Measurements from ENCODE around the gene PCDHGA1. TPM values are rescaled to one million over a fixed set of nuclear protein-coding genes. Genes with fewer than 3 reads are reported as not detected.

The PCDHGA1 gene
- total RNA-seq, 1 experiment from 2014 or later, result 7.1 TPM

DNA sequence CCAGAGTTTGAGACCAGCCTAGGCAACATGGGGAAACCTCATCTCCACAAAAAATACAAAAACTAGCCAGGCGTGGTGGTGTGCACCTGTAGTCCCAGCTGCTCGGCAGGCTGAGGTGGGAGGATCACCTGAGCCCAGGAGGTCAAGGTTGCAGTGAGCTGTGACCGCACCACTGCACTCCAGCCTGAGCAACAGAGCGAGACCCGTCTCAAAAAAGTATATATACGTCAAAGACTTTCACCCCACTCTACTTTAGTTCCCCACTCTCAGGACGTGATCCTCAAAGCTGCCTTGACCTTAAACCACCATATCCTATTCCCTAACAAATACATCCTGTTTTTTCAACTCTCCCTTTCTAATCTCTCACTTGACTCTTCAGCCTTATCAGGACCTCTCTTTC, 199.6 kb downstream of the PCDHGA1 start:
- DNase-seq (ENCODE audit: low read depth), result no peak

GRCh38 chr5:141532726-141533125, 202.4 kb downstream of the PCDHGA1 start:
- DNase-seq (ENCODE audit: low read depth), result no peak

DNA sequence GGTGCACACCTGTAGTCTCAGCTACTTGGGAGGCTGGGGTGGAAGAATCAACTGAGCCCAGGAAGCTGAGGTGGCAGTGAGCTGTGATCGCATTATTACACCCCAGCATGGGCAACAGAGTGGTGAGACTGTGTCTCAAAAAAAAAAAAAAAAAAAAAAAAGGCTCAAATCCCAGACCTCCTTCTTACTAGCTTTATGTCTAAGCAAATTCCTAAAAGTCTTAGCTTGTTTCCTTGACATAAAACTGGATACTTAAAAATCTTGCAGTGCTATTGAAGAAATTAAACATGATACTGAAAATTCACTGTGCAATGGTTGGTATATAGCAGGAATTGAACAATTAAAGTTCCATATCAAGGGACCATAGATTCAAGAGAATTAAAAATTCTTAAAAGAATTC, 203.6 kb downstream of the PCDHGA1 start:
- no peak for DNase-seq (ENCODE audit: low read depth)

- DNase-seq (ENCODE audit: low read depth), result no peak
Observed at GRCh38 chr5:141534492-141535213, 204.3 kb downstream of the PCDHGA1 start.

GRCh38 chr5:141543053-141543452, 212.7 kb downstream of the PCDHGA1 start:
- DNase-seq (ENCODE audit: low read depth), result no peak

GRCh38 chr5:141547488-141547887, 217.2 kb downstream of the PCDHGA1 start:
- peak; percentile 35 for DNase-seq (ENCODE audit: low read depth)

GRCh38 chr5:141547921-141548320, 217.6 kb downstream of the PCDHGA1 start:
- DNase-seq (ENCODE audit: low read depth), result no peak

DNA sequence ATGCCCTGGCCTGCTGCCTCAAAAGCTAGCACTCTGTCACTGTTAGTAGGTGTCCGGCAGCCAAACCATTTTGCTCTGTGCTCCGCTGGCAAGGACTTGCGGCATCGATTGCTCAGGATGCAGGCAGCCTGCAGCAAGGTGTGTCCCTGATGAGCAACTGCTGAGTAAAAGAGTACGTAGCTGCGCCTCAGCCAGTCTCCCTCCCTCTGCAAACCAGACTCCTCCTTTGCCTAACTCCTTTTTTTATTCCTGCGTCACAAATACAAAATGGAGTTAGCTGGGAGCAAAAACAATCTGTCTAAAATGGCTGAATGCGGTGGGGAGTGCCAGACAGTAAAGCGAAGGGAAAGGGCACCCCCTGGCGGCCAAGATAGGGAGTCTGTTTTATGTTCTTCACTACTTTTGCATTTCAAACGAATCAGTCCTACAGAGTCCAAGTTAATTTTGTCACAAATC, 227.4 kb downstream of the PCDHGA1 start:
- DNase-seq (ENCODE audit: low read depth), result peak; percentile 98

GRCh38 chr5:141558150-141558549, 227.8 kb downstream of the PCDHGA1 start:
- DNase-seq (ENCODE audit: low read depth), result no peak

GRCh38 chr5:141559461-141559860, 229.1 kb downstream of the PCDHGA1 start:
- peak; percentile 90 for DNase-seq (ENCODE audit: low read depth)

DNA sequence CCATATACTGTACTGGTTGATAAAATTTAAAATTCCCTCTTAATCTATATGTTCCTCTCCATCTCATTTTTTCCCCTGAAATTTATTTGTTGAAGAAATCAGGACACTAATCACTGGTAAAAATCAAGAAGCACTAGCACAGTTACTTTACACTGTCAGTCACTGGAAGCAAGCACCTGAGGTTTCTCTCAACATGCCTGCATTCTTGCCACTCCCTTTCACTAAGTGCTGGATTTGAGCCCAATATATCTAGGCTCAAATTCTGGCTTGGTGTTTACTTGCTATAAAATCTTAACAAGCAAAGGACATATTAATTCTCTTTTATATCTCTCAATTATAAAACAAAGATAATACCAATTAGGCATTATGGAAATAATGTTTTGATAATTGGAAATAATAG, 229.8 kb downstream of the PCDHGA1 start:
- DNase-seq (ENCODE audit: low read depth), result peak; percentile 75

GRCh38 chr5:141560725-141561483, 230.6 kb downstream of the PCDHGA1 start:
- peak; percentile 99 for DNase-seq (ENCODE audit: low read depth)

Other genes starting within 250 kb of the PCDHGA1 start
- 10.7 and 13.4 TPM in 2 replicates for gene PCDHB2, start 235.9 kb upstream of the PCDHGA1 start, total RNA-seq (2014; rRNA removed)
- gene PCDHB3, start 230.0 kb upstream of the PCDHGA1 start, total RNA-seq (2014; rRNA removed), result 2.0 and 2.4 TPM in 2 replicates
- 1.8 and 1.9 TPM in 2 replicates for gene PCDHB4, start 208.7 kb upstream of the PCDHGA1 start, total RNA-seq (2014; rRNA removed)
- gene PCDHB5, start 195.3 kb upstream of the PCDHGA1 start, total RNA-seq (2014; rRNA removed), result 0.63 and 1.1 TPM in 2 replicates
- 0.34 and 0.38 TPM in 2 replicates for gene PCDHB6, start 180.5 kb upstream of the PCDHGA1 start, total RNA-seq (2014; rRNA removed)
- gene PCDHB7, start 157.9 kb upstream of the PCDHGA1 start, total RNA-seq (2014; rRNA removed), result 2.0 and 3.4 TPM in 2 replicates
- gene PCDHB8, start 152.7 kb upstream of the PCDHGA1 start, total RNA-seq (2014; rRNA removed), result 9.6 and 12.3 TPM in 2 replicates
- 10.4 and 12.2 TPM in 2 replicates for gene PCDHB16, start 148.1 kb upstream of the PCDHGA1 start, total RNA-seq (2014; rRNA removed)
- gene PCDHB9, start 143.4 kb upstream of the PCDHGA1 start, total RNA-seq (2014; rRNA removed), result 2.8 and 3.1 TPM in 2 replicates
- 2.4 and 2.8 TPM in 2 replicates for gene PCDHB10, start 138.2 kb upstream of the PCDHGA1 start, total RNA-seq (2014; rRNA removed)
- 0.77 and 1.5 TPM in 2 replicates for gene PCDHB11, start 130.9 kb upstream of the PCDHGA1 start, total RNA-seq (2014; rRNA removed)
- gene PCDHB12, start 121.8 kb upstream of the PCDHGA1 start, total RNA-seq (2014; rRNA removed), result 3.1 and 3.6 TPM in 2 replicates
- gene PCDHB13, start 116.6 kb upstream of the PCDHGA1 start, total RNA-seq (2014; rRNA removed), result 3.5 and 5.1 TPM in 2 replicates
- 4.3 and 4.9 TPM in 2 replicates for gene PCDHB14, start 107.2 kb upstream of the PCDHGA1 start, total RNA-seq (2014; rRNA removed)
- gene PCDHB15, start 85.1 kb upstream of the PCDHGA1 start, total RNA-seq (2014; rRNA removed), result 3.8 TPM in 2 replicates
- gene SLC25A2, start 26.5 kb upstream of the PCDHGA1 start, total RNA-seq (2014; rRNA removed), result 0.17 TPM in 1 of 2 replicates, not detected in the other
- 65.1 and 67.6 TPM in 2 replicates for gene TAF7, start 9.7 kb upstream of the PCDHGA1 start, total RNA-seq (2014; rRNA removed)
- gene PCDHGA2, start 8.2 kb downstream of the PCDHGA1 start, total RNA-seq (2014; rRNA removed), result 0.90 and 1.1 TPM in 2 replicates
- 0.57 TPM in 1 of 2 replicates, not detected in the other for gene PCDHGA3, start 13.3 kb downstream of the PCDHGA1 start, total RNA-seq (2014; rRNA removed)
- 6.8 and 8.1 TPM in 2 replicates for gene PCDHGB1, start 19.6 kb downstream of the PCDHGA1 start, total RNA-seq (2014; rRNA removed)
- gene PCDHGA4, start 24.5 kb downstream of the PCDHGA1 start, total RNA-seq (2014; rRNA removed), result 3.9 and 4.4 TPM in 2 replicates
- 9.0 and 12.5 TPM in 2 replicates for gene PCDHGB2, start 29.5 kb downstream of the PCDHGA1 start, total RNA-seq (2014; rRNA removed)
- 0.98 and 1.5 TPM in 2 replicates for gene PCDHGA5, start 33.6 kb downstream of the PCDHGA1 start, total RNA-seq (2014; rRNA removed)
- 1.4 and 1.6 TPM in 2 replicates for gene PCDHGB3, start 39.7 kb downstream of the PCDHGA1 start, total RNA-seq (2014; rRNA removed)
- 0.77 and 0.98 TPM in 2 replicates for gene PCDHGA6, start 43.4 kb downstream of the PCDHGA1 start, total RNA-seq (2014; rRNA removed)
- 0.57 and 0.77 TPM in 2 replicates for gene PCDHGA7, start 52.2 kb downstream of the PCDHGA1 start, total RNA-seq (2014; rRNA removed)
- gene PCDHGB4, start 57.2 kb downstream of the PCDHGA1 start, total RNA-seq (2014; rRNA removed), result 0.69 and 0.71 TPM in 2 replicates
- gene PCDHGA8, start 62.1 kb downstream of the PCDHGA1 start, total RNA-seq (2014; rRNA removed), result 0.26 and 0.75 TPM in 2 replicates
- gene PCDHGB5, start 67.4 kb downstream of the PCDHGA1 start, total RNA-seq (2014; rRNA removed), result 0.52 and 2.1 TPM in 2 replicates
- 0.64 and 0.75 TPM in 2 replicates for gene PCDHGA9, start 72.3 kb downstream of the PCDHGA1 start, total RNA-seq (2014; rRNA removed)
- 0.32 and 0.40 TPM in 2 replicates for gene PCDHGB6, start 77.5 kb downstream of the PCDHGA1 start, total RNA-seq (2014; rRNA removed)
- 17.4 and 21.4 TPM in 2 replicates for gene PCDHGA10, start 82.5 kb downstream of the PCDHGA1 start, total RNA-seq (2014; rRNA removed)
- 0.52 and 0.83 TPM in 2 replicates for gene PCDHGB7, start 87.2 kb downstream of the PCDHGA1 start, total RNA-seq (2014; rRNA removed)
- gene PCDHGA11, start 90.5 kb downstream of the PCDHGA1 start, total RNA-seq (2014; rRNA removed), result 0.64 and 0.75 TPM in 2 replicates
- 6.1 and 6.9 TPM in 2 replicates for gene PCDHGA12, start 100.0 kb downstream of the PCDHGA1 start, total RNA-seq (2014; rRNA removed)
- 96.0 and 98.3 TPM in 2 replicates for gene PCDHGC3, start 145.5 kb downstream of the PCDHGA1 start, total RNA-seq (2014; rRNA removed)
- gene PCDHGC4, start 154.5 kb downstream of the PCDHGA1 start, total RNA-seq (2014; rRNA removed), result 0.69 and 0.83 TPM in 2 replicates
- gene PCDHGC5, start 158.6 kb downstream of the PCDHGA1 start, total RNA-seq (2014; rRNA removed), result 1.7 and 2.0 TPM in 2 replicates